Skeletal muscle satellite cell (primary cell): Measurements from ENCODE around the gene ORM2.

Experiments
- H3K27me3 ChIP-seq: 2 replicates; pipeline ENCODE4 v1.7.0; 2013; ENCODE audit warnings: low read length; ENCODE audit not compliant: control insufficient read depth, insufficient read depth
- H3K36me3 ChIP-seq: 2 replicates; pipeline ENCODE4 v1.7.0; 2013; ENCODE audit warnings: mild to moderate bottlenecking, control low read depth, low read length; ENCODE audit not compliant: insufficient read depth
- H3K4me1 ChIP-seq: 2 replicates; pipeline ENCODE4 v1.7.0; 2013; ENCODE audit warnings: low read length; ENCODE audit not compliant: control insufficient read depth, insufficient read depth
- H3K4me2 ChIP-seq: 2 replicates; pipeline ENCODE4 v1.7.0; 2013; ENCODE audit warnings: mild to moderate bottlenecking, low read length
- H3K4me3 ChIP-seq: 2 replicates; pipeline ENCODE4 v1.7.0; 2013; ENCODE audit warnings: low read length
- H3K9ac ChIP-seq: 2 replicates; pipeline ENCODE4 v1.7.0; 2013; ENCODE audit warnings: mild to moderate bottlenecking, low read depth, low read length, moderate library complexity
- H3K9me3 ChIP-seq: replicated peaks from 2 replicates; pipeline ENCODE4 v1.7.0; 2013; ENCODE audit warnings: mild to moderate bottlenecking, control low read depth, low read length

The ORM2 gene

DNA sequence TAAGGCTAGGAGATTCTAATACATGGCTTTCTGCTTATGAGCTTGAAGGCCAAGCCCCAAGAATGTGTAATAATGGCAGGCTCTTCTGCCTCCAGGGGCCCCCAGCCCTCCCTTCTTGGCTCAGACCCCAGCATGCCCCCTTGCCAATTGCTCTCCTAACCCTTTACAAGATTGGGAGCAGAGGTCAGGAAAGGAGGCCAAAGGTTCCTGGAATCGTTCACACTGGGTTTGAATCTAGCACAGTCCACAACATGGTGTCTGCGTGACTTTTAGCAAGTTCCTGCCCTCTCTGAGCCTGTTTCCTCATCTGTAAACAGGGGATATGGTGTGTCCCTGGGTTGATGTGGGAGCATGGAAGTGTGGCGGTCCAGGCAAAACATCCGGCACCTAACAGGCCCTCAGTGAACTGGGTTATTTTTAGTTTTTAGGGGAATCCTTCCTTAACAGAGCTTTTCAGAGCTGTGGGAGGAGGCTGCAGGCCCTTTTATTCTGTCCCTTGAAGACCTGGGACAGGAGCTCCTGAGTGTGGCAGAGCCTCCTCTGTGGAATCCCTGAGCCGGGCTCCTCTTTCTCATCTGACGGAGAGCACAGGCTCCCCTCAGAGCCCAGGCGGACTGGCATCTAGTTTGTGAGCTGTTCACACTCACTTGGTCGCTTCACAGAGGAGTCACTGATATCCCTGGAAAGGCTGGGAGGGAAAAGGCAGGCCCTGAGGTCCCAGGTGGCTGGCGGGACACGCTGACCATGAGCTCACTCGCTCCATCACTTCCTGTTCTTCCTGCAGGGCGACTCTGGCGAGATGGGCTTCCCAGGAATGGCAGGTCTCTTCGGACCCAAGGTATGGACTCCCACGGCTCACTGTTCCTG, 30.1 kb upstream of the ORM2 start:
- Histone ChIP-seq H3K4me1 (no peaks in the 10 kb centered on the region), H3K9me3 (peaks cover 1% of the 10 kb centered on the region), H3K4me2 (no peak overlapping the region), H3K27me3 (no peaks in the 10 kb centered on the region), H3K36me3 (peaks cover 25% of the 10 kb centered on the region), H3K4me3 (no peak overlapping the region), H3K9ac (no peak overlapping the region)

DNA sequence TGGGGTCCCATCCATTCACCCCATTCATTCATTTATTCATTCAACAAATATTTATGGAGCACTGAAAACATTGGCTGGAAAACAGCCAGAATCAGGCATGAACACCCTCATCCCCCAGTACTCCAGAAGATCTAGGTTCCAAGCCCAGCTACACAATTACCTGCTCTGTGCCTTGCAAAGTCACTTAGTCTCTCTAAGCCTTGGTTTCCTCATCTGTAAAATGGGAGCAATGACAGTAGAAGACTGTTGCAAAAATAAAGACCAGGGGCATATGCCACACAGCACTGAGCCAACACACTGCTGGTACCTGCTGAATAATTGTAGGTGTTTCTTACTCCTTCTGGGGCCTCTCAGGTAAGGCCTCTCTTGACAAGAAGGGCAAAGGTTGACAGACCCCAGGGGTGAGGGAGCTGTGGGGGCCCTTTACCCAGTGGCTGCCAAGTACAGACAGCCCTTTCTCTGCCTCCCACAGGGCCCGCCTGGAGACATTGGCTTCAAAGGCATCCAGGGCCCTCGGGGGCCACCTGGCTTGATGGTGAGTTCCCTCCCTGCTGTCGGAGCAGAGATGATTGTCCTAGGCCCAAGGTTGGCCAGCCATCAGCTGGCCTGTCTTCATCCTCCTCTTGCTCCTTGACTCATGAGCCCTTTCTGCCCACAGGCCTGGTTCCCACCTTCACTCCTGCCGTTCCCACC, 29.4 kb upstream of the ORM2 start:
- H3K36me3 ChIP-seq: peaks cover 17% of the 10 kb centered on the region
- H3K9me3 ChIP-seq: no peaks in the 10 kb centered on the region
- H3K4me3 ChIP-seq: no peak overlapping the region
- no peaks in the 10 kb centered on the region for H3K27me3 ChIP-seq
- H3K9ac ChIP-seq: no peak overlapping the region
- no peak overlapping the region for H3K4me2 ChIP-seq
- H3K4me1 ChIP-seq: no peaks in the 10 kb centered on the region

DNA sequence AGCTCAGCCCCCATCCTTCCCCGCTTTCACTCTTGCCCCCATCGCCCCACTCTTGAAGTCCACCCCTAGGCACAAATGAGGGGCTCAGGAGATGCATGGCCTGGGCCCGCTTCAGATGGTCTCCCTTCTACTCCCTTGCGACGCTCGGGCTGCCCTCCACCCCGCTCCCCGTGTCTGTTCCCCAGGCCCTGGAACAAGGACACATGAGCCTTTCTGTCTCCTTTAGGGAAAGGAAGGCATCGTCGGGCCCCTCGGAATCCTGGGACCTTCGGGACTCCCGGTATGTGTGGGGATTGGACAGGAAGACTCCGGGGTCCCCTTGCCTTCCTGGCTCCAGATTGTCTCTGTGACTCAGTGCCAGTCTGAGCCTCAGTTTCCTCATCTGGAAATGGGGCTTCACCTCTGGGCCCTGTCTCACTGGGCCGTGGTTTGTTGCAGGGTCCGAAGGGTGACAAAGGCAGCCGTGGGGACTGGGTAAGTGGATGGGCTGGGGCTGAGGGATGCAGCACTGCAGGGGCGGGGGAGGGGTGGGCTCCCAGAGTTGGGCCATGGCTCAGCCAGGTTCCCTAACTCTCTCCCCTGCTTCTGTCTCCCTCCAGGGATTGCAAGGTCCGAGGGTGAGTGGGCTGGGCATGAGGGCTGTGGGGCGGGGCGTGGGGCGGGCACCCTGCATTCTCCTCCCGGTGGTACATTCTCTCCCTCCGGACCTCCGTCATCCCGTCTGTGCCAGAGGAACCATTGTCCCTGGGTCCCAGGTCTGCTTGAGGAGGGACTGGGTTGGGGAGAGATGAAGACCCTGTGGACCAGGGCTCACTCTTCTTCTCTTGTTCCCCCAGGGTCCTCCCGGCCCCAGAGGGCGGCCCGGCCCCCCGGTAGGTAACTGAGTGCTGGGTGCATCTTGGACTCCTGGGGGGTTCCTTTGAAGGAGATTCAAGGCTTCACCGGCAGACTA, 28.5 kb upstream of the ORM2 start:
- H3K27me3 ChIP-seq: no peaks in the 10 kb centered on the region
- peaks cover 12% of the 10 kb centered on the region for H3K36me3 ChIP-seq
- no peak overlapping the region for H3K9ac ChIP-seq
- H3K4me2 ChIP-seq: no peak overlapping the region
- H3K4me1 ChIP-seq: no peaks in the 10 kb centered on the region
- H3K4me3 ChIP-seq: no peak overlapping the region
- no peaks in the 10 kb centered on the region for H3K9me3 ChIP-seq

DNA sequence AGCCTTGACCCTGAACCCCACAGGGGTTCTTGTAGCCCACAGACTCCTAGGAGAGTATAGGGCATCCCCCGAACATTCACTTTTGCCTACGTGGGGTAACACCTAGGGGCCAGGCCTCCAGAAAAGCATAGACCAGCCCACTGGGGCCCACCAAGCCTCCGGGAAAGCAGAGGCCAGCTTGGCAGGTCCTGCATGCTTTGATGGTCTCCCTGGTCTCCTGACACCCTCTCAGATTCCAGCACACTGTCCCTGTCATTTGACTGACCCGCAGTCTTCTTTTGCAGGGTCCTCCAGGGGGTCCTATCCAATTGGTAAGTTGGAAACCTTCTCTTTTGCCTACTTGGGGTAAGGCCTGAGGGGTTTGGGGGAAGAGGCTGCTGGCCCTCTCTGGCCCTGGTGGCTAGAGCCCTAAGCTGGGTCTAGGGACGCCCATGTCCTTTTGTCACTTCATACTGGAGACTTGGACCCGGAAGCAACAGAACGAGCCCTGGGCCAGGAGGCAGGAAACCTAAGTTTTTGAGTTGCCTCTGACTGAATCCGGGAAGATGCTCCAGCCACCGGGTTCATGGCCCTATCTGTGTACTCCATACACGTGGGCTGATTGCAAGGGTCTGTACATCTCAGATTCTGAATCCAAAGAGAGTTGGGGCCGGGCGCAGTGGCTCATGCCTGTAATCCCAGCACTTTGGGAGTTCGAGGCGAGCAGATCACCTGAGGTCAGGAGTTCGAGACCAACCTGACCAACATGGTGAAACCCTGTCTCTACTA, 27.7 kb upstream of the ORM2 start:
- H3K36me3 ChIP-seq: peaks cover 17% of the 10 kb centered on the region
- no peak overlapping the region for H3K4me2 ChIP-seq
- no peaks in the 10 kb centered on the region for H3K27me3 ChIP-seq
- no peaks in the 10 kb centered on the region for H3K4me1 ChIP-seq
- H3K9me3 ChIP-seq: no peaks in the 10 kb centered on the region
- H3K9ac ChIP-seq: no peak overlapping the region
- H3K4me3 ChIP-seq: no peak overlapping the region

DNA sequence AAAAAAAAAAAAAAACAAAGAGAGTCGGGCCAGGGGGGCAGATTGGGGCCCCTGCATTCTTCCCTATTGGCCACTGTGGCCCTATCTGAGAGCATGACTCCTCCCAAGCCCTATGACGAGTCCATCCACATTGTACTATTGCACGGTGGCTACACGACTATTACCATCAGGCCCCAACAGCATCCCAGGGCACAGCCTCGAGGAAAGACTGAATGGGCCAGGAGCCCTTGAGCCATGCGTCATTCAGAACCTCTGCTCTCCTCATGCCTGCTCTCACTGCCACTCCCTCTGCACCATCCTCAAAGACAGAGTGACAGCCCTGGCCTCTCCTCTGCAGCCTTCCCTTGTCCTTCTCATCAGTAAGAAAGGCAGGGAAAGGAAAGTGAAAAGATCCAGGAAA, 26.9 kb upstream of the ORM2 start:
- no peaks in the 10 kb centered on the region for H3K9me3 ChIP-seq
- H3K4me3 ChIP-seq: no peak overlapping the region
- peaks cover 20% of the 10 kb centered on the region for H3K36me3 ChIP-seq
- H3K9ac ChIP-seq: no peak overlapping the region
- H3K27me3 ChIP-seq: no peaks in the 10 kb centered on the region
- H3K4me2 ChIP-seq: no peak overlapping the region
- H3K4me1 ChIP-seq: no peaks in the 10 kb centered on the region

- no peak overlapping the region for H3K4me2 ChIP-seq
- H3K27me3 ChIP-seq: no peaks in the 10 kb centered on the region
- no peaks in the 10 kb centered on the region for H3K9me3 ChIP-seq
- H3K4me1 ChIP-seq: no peaks in the 10 kb centered on the region
- no peak overlapping the region for H3K9ac ChIP-seq
- H3K4me3 ChIP-seq: no peak overlapping the region
- H3K36me3 ChIP-seq: peaks cover 19% of the 10 kb centered on the region
These were observed 26.1 kb upstream of the ORM2 start for GRCh38 chr9:114303571-114303970.

DNA sequence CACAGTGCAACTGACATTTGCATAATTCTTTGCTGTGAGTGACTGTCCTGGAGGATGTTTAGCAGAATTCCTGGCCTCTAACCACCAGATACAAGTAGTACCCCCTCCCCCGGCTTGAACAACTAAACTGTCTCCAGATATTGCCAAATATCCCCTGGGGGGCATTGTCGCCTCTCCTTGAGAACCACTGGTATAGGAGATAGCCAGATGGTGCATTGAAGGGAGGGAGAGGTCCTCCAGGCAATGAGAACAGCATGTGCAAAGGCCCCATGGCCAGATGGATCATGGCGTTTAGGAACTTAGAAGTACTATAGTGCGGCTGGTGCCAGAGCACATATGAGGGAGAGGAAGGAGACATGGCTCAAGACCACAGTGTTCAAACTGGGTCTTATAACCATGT, 25.7 kb upstream of the ORM2 start:
- Histone ChIP-seq H3K4me1 (no peaks in the 10 kb centered on the region), H3K36me3 (peaks cover 22% of the 10 kb centered on the region), H3K9me3 (no peaks in the 10 kb centered on the region), H3K9ac (no peak overlapping the region), H3K4me2 (no peak overlapping the region), H3K4me3 (no peak overlapping the region), H3K27me3 (no peaks in the 10 kb centered on the region)

DNA sequence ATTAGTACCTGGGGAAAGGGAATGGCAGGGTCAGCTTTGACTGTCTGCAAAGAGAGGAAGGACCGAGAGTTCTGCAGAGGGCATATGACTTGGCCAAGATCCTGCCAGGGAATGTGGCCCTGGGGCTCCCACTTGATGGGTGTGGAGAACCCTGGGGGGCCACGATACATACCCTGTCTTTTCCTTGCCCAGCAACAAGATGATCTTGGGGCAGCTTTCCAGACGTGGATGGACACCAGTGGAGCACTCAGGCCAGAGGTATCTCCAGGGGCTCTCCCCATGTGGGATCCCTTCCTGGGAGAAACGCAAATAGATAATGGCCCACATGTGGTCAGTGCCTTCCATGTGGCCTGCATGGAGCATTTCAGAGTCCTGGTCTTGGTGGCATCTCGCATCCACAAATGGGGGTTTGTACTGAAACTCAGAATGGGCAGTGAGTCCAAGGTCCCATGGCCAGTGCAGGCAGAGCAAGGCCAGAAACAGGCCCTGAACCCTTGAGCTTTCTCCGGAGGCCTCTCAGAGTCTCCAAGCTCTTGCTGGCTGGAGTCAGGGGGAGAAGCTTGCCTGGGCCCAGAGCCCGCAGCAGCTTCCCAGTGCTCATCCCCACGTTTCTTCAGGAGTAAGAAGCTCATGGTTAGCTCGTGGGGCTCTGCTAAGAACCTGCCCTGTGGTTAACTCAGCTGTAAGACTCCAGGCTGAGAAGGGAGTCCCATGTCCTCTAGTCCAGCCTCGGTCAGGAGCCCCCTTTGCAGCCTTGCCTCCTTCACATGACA, 25.1 kb upstream of the ORM2 start:
- no peak overlapping the region for H3K4me2 ChIP-seq
- no peak overlapping the region for H3K9ac ChIP-seq
- peaks cover 23% of the 10 kb centered on the region for H3K36me3 ChIP-seq
- H3K4me1 ChIP-seq: no peaks in the 10 kb centered on the region
- no peaks in the 10 kb centered on the region for H3K27me3 ChIP-seq
- no peak overlapping the region for H3K4me3 ChIP-seq
- H3K9me3 ChIP-seq: no peaks in the 10 kb centered on the region

DNA sequence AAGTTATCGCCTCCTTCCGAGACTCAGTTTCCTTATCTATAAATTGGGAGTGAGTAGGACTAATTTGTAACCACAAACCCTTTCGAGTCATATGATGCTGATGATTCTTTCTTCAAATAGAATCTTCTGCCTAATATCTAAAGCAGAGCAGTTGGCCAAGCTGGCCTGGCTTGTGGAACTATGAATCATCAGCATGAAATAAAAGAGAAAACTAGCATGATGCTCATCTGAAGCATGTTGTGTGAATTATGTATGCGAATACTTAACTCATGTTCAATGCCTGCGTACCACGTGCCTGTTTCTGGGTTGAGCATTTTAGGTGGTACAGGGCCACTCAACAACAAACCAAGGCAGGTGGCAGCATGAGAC, 21.8 kb upstream of the ORM2 start:
- H3K9me3 ChIP-seq: no peaks in the 10 kb centered on the region
- no peaks in the 10 kb centered on the region for H3K27me3 ChIP-seq
- no peak overlapping the region for H3K4me3 ChIP-seq
- no peak overlapping the region for H3K4me2 ChIP-seq
- H3K9ac ChIP-seq: no peak overlapping the region
- no peaks in the 10 kb centered on the region for H3K4me1 ChIP-seq
- peaks cover 16% of the 10 kb centered on the region for H3K36me3 ChIP-seq

GRCh38 chr9:114308361-114308950, 21.2 kb upstream of the ORM2 start:
- Histone ChIP-seq H3K4me3 (no peak overlapping the region), H3K36me3 (peaks cover 16% of the 10 kb centered on the region), H3K27me3 (no peaks in the 10 kb centered on the region), H3K9me3 (no peaks in the 10 kb centered on the region), H3K4me2 (no peak overlapping the region), H3K4me1 (no peaks in the 10 kb centered on the region), H3K9ac (no peak overlapping the region)
